Breast epithelium (tissue), 3 donors: ENCODE data around the gene ANKDD1B.

Experiments used
- CTCF ChIP-seq, 3 donors: fragments of 450-650 bp; IDR thresholded peaks; one replicate each; pipeline ENCODE4 v1.5.1; 2016 to 2017; ENCODE audit warnings: antibody characterized with exemption in 3 of 3, mild to moderate bottlenecking in 3 of 3, moderate library complexity in 3 of 3
- POLR2A ChIP-seq: fragments of 450-650 bp; IDR thresholded peaks from one replicate; pipeline ENCODE4 v1.6.1; 2016; ENCODE audit warnings: antibody characterized with exemption, mild to moderate bottlenecking, moderate library complexity
- POLR2AphosphoS5 ChIP-seq, 3 donors: sonication (generic); formaldehyde crosslinking; IDR thresholded peaks; one replicate each; pipeline ENCODE4 v1.6.1; 2017; ENCODE audit warnings: antibody characterized with exemption in 3 of 3

GRCh38 chr5:75712091-75712490 is 100.8 kb downstream of the ANKDD1B start:
- no peak for TF ChIP-seq CTCF (IDR thresholded peaks at IDR 0.05)
- TF ChIP-seq POLR2AphosphoS5 (IDR thresholded peaks at IDR 0.05) = no peak
- TF ChIP-seq POLR2A = no peak
